Trophoblast cell (in vitro differentiated cells and primary cell): ENCODE results near the gene CYSLTR2.

ENCODE experiments used
- DNase-seq, 2 donors: peaks; one replicate each; pipeline ENCODE4 v3.0.0-alpha.2; 2016
- H2AFZ ChIP-seq: 2 replicates; pipeline ENCODE4 v1.6.1; 2013; ENCODE audit warnings: low read length, moderate library complexity, mild to moderate bottlenecking; ENCODE audit not compliant: insufficient read depth, poor library complexity
- H2AK5ac ChIP-seq: 2 replicates; pipeline ENCODE4 v1.6.1; 2013; ENCODE audit warnings: mild to moderate bottlenecking, low read length
- H2BK120ac ChIP-seq: 2 replicates; pipeline ENCODE4 v1.6.1; 2013; ENCODE audit warnings: low read length, mild to moderate bottlenecking, moderate library complexity; ENCODE audit not compliant: insufficient read depth, poor library complexity
- H2BK12ac ChIP-seq: 2 replicates; pipeline ENCODE4 v1.6.1; 2013; ENCODE audit warnings: mild to moderate bottlenecking, low read length, moderate library complexity
- H2BK5ac ChIP-seq: 2 replicates; pipeline ENCODE4 v1.6.1; 2013; ENCODE audit warnings: low read length, low read depth, moderate library complexity, mild to moderate bottlenecking; ENCODE audit not compliant: poor library complexity
- H3K14ac ChIP-seq: 2 replicates; pipeline ENCODE4 v1.6.1; 2013; ENCODE audit warnings: mild to moderate bottlenecking, low read length
- H3K18ac ChIP-seq: 2 replicates; pipeline ENCODE4 v1.6.1; 2013; ENCODE audit warnings: mild to moderate bottlenecking, low read length
- H3K23ac ChIP-seq: 2 replicates; pipeline ENCODE4 v1.6.1; 2013; ENCODE audit warnings: low read length
- H3K27ac ChIP-seq: 2 replicates; pipeline ENCODE4 v1.5.1; 2013; ENCODE audit warnings: low read depth, mild to moderate bottlenecking, inconsistent platforms, low read length, moderate library complexity
- H3K27me3 ChIP-seq: 2 replicates; pipeline ENCODE4 v1.6.1; 2013; ENCODE audit warnings: inconsistent platforms, mild to moderate bottlenecking, low read length, moderate library complexity; ENCODE audit not compliant: insufficient read depth
- H3K36me3 ChIP-seq, 2 experiments: 1 replicate in 1 of 2; 2 replicates in 1 of 2; pipeline ENCODE4 v1.6.1; 2013; ENCODE audit warnings: low read length in 2 of 2, mild to moderate bottlenecking in 2 of 2, moderate library complexity in 1 of 2; ENCODE audit not compliant: insufficient read depth in 2 of 2, control insufficient read depth in 1 of 2
- H3K4ac ChIP-seq: 2 replicates; pipeline ENCODE4 v1.6.1; 2013; ENCODE audit warnings: low read depth, mild to moderate bottlenecking, low read length, moderate library complexity
- H3K4me1 ChIP-seq, 2 experiments: 1 replicate in 1 of 2; 2 replicates in 1 of 2; pipeline ENCODE4 v1.6.1; 2013; ENCODE audit warnings: low read length in 2 of 2, mild to moderate bottlenecking in 2 of 2, moderate library complexity in 1 of 2; ENCODE audit not compliant: insufficient read depth in 2 of 2, control insufficient read depth in 1 of 2
- H3K4me2 ChIP-seq: 2 replicates; pipeline ENCODE4 v1.6.1; 2013; ENCODE audit warnings: inconsistent platforms, mild to moderate bottlenecking, low read length, moderate library complexity
- H3K4me3 ChIP-seq: 2 replicates; pipeline ENCODE4 v1.5.1; 2013; ENCODE audit warnings: mild to moderate bottlenecking, low read depth, low read length, inconsistent platforms
- H3K79me1 ChIP-seq: one replicate; pipeline ENCODE4 v1.6.1; 2013; ENCODE audit warnings: low read length
- H3K79me2 ChIP-seq: 2 replicates; pipeline ENCODE4 v1.6.1; 2013; ENCODE audit warnings: low read length, mild to moderate bottlenecking; ENCODE audit not compliant: control insufficient read depth, insufficient read depth, poor library complexity
- H3K9ac ChIP-seq: 2 replicates; pipeline ENCODE4 v1.6.1; 2013; ENCODE audit warnings: mild to moderate bottlenecking, low read length
- H3K9me3 ChIP-seq: 2 replicates; pipeline ENCODE4 v1.6.1; 2013; ENCODE audit warnings: low read depth, mild to moderate bottlenecking, control low read depth, inconsistent platforms, low read length; ENCODE audit not compliant: insufficient read depth
- H4K12ac ChIP-seq: 2 replicates; pipeline ENCODE4 v1.6.1; 2013; ENCODE audit warnings: low read depth, mild to moderate bottlenecking, low read length, moderate library complexity
- H4K8ac ChIP-seq: 2 replicates; pipeline ENCODE4 v1.6.1; 2013; ENCODE audit warnings: low read depth, mild to moderate bottlenecking, low read length, moderate library complexity
- H4K91ac ChIP-seq: one replicate; pipeline ENCODE4 v1.6.1; 2013; ENCODE audit warnings: low read depth, mild to moderate bottlenecking, low read length, moderate library complexity
- WGBS: extraction: QIAGEN DNeasy Blood & Tissue Kit; methylation state at CpG from one replicate; pipeline ENCODE4 v1.1.7; 2013; ENCODE audit warnings: missing lambda C conversion rate; ENCODE audit not compliant: insufficient read length, insufficient coverage; ENCODE audit errors: extremely low coverage; 5-methylcytosine and 5-hydroxymethylcytosine counted together

Gene CYSLTR2

DNA sequence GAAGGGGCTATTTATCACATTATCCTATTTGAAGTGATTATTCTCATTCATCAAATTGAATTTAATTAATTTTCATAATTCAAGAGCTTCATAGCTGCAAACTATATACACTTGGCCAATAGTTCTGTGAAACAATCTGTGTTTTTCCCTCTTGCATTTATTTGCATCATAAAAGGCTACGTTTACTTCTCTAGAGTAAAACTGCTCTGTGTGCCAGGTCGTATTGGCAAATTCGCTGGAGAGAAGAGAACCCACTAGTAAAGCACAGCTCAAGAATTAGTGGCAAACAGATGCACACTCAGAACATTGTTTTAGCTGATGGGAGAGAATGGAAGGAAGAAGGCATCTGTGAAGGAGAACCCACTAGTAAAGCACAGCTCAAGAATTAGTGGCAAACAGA lies 81.8 kb downstream of the CYSLTR2 start:
- Histone ChIP-seq H4K12ac (no peak overlapping the region), H3K4me1 (no peaks in the 10 kb centered on the region), H3K27me3 (no peaks in the 10 kb centered on the region), H3K4me2 (no peak overlapping the region), H3K23ac (no peak overlapping the region), H2BK5ac (no peak overlapping the region), H3K79me2 (no peaks in the 10 kb centered on the region), H3K4me3 (no peak overlapping the region), H4K91ac (no peak overlapping the region), H3K18ac (no peak overlapping the region), H4K8ac (no peak overlapping the region), H3K9me3 (peaks cover 1% of the 10 kb centered on the region), H2BK120ac (no peak overlapping the region), H2AFZ (no peak overlapping the region), H2BK12ac (no peak overlapping the region), H3K14ac (no peak overlapping the region), H3K9ac (no peak overlapping the region), H3K4ac (no peak overlapping the region), H3K36me3 (no peaks in the 10 kb centered on the region), H3K79me1 (no peaks in the 10 kb centered on the region), H3K27ac (no peak overlapping the region), H2AK5ac (no peak overlapping the region)
- DNase-seq, result no peak
- WGBS, result no CpG with 5 or more reads among the region's 3 CpGs

DNA sequence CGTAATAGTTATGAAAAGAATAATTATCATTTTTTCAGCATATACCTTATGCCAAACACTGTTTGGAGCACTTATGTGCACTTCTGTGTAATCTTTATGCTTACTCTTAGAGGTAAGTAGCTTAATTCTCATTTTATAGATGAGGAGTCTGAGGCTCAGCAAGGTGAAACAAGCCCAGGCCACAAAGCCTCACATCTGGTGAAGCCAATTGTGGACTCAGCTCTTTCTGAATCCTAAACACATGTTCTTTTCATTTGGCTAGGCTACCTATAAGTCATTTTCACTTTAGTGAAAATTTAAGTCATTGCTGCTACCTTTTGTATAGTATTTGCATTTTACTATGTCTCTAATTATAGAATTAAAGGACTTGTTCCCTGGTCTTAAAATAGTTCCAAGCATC lies 84.0 kb downstream of the CYSLTR2 start:
- Histone ChIP-seq H3K79me2 (no peaks in the 10 kb centered on the region), H3K27ac (no peak overlapping the region), H2BK120ac (no peak overlapping the region), H2AK5ac (no peak overlapping the region), H4K8ac (no peak overlapping the region), H4K12ac (no peak overlapping the region), H3K27me3 (no peaks in the 10 kb centered on the region), H3K9ac (no peak overlapping the region), H3K4me1 (peaks cover 0 to 3% of the 10 kb centered on the region in 2 experiments), H3K9me3 (peaks cover 1% of the 10 kb centered on the region), H3K4me3 (no peak overlapping the region), H3K79me1 (no peaks in the 10 kb centered on the region), H3K4me2 (no peak overlapping the region), H4K91ac (no peak overlapping the region), H2BK5ac (no peak overlapping the region), H3K36me3 (no peaks in the 10 kb centered on the region), H3K23ac (no peak overlapping the region), H3K18ac (no peak overlapping the region), H3K4ac (no peak overlapping the region), H3K14ac (no peak overlapping the region), H2AFZ (no peak overlapping the region), H2BK12ac (no peak overlapping the region)
- no peak for DNase-seq
- WGBS, result no CpG with 5 or more reads among the region's 1 CpG

DNA sequence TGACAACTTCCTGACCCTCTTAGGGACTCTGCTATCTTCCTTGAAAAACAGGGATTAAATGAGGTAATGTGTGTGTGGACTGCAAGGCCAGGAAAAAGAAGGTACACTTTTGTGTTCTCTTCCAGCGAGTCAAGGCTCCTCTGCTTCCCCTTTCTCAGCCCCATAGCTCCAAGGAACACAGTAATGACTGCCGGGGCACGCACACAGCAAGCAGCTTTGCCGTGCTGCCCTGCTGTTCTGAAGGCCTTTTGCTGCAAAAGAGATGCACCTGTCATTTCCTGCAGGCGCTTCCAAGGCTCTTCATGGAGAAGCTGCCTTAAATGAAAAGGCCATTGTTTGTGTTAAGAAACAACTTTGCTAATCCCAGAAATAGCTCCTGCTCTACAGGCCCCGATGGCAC lies 84.6 kb downstream of the CYSLTR2 start:
- H3K27ac ChIP-seq, result no peak overlapping the region
- H4K91ac ChIP-seq, result no peak overlapping the region
- H2AK5ac ChIP-seq, result no peak overlapping the region
- H3K4me3 ChIP-seq, result no peak overlapping the region
- H2BK120ac ChIP-seq, result no peak overlapping the region
- H2BK12ac ChIP-seq, result no peak overlapping the region
- H3K18ac ChIP-seq, result no peak overlapping the region
- no peak overlapping the region for H4K12ac ChIP-seq
- H3K14ac ChIP-seq, result no peak overlapping the region
- no peak overlapping the region for H3K4ac ChIP-seq
- peaks cover 0 to 3% of the 10 kb centered on the region in 2 experiments for H3K4me1 ChIP-seq
- H3K79me1 ChIP-seq, result no peaks in the 10 kb centered on the region
- H2AFZ ChIP-seq, result no peak overlapping the region
- no peak overlapping the region for H3K4me2 ChIP-seq
- no peaks in the 10 kb centered on the region for H3K27me3 ChIP-seq
- no peak overlapping the region for H3K23ac ChIP-seq
- no peak overlapping the region for H3K9ac ChIP-seq
- no CpG with 5 or more reads among the region's 6 CpGs for WGBS
- no peaks in the 10 kb centered on the region for H3K36me3 ChIP-seq
- no peak for DNase-seq
- no peak overlapping the region for H2BK5ac ChIP-seq
- peaks cover 1% of the 10 kb centered on the region for H3K9me3 ChIP-seq
- no peaks in the 10 kb centered on the region for H3K79me2 ChIP-seq
- H4K8ac ChIP-seq, result no peak overlapping the region

DNA sequence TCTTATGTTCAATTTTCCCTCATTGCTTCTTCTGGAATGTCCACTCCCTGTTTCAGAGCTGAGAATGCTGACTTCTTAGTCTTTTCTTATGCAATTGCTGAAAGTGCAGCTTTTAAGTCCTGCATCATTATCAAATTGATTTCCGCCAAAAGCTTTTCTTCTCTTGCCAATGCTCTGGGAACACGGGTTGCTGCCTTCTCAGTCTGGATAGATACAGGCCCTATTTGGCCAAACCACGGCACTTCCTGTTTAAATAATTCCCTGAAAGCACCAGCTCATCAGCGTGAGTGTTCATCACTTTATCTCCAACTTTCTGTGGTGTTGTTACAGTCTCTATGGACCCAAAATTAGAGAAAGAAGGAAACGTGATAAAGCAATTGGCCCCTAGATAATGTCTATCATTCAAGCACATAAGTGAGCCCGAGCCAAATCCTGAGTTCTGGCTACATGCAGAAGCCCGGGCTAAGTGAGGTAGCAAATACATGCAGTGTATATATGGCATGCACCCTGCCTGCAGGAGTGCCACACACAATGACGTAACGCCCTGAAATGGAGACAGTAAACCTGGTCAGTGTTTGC lies 85.7 kb downstream of the CYSLTR2 start:
- H4K91ac ChIP-seq, result no peak overlapping the region
- H2AFZ ChIP-seq, result no peak overlapping the region
- H2BK12ac ChIP-seq, result no peak overlapping the region
- H4K8ac ChIP-seq, result no peak overlapping the region
- DNase-seq, result no peak
- no peak overlapping the region for H2BK5ac ChIP-seq
- H3K9ac ChIP-seq, result no peak overlapping the region
- H3K4ac ChIP-seq, result no peak overlapping the region
- no peak overlapping the region for H2AK5ac ChIP-seq
- no peak overlapping the region for H3K18ac ChIP-seq
- peaks cover 0 to 3% of the 10 kb centered on the region in 2 experiments for H3K4me1 ChIP-seq
- H3K79me2 ChIP-seq, result no peaks in the 10 kb centered on the region
- WGBS, result no CpG with 5 or more reads among the region's 9 CpGs
- H3K23ac ChIP-seq, result no peak overlapping the region
- H3K4me2 ChIP-seq, result no peak overlapping the region
- peaks cover 1% of the 10 kb centered on the region for H3K9me3 ChIP-seq
- no peak overlapping the region for H4K12ac ChIP-seq
- no peaks in the 10 kb centered on the region for H3K27me3 ChIP-seq
- H3K4me3 ChIP-seq, result no peak overlapping the region
- H3K36me3 ChIP-seq, result no peaks in the 10 kb centered on the region
- H3K79me1 ChIP-seq, result no peaks in the 10 kb centered on the region
- no peak overlapping the region for H3K14ac ChIP-seq
- H2BK120ac ChIP-seq, result no peak overlapping the region
- H3K27ac ChIP-seq, result no peak overlapping the region
